ENCODE measurements around the gene KCNJ10.

Gene KCNJ10

GRCh38 chr1:160070243-160071163 is 543 bp upstream of the KCNJ10 start:
- Histone ChIP-seq H3K9ac (no peak overlapping the region), H3K4me3 (ENCODE audit: low read depth, low read length) (peak overlapping the region; percentile 74), H3K27me3 (ENCODE audit: control insufficient read depth, insufficient read depth, low read length) (no peaks in the 10 kb centered on the region), H2AFZ (peak overlapping the region; percentile 63), H3K4me1 (no peaks in the 10 kb centered on the region), H3K4me2 (ENCODE audit: low read length) (peak overlapping the region; percentile 82), H3K9me3 (ENCODE audit: control insufficient read depth, low read length) (no peaks in the 10 kb centered on the region), H3K36me3 (ENCODE audit: control insufficient read depth, insufficient read depth, low read length) (no peaks in the 10 kb centered on the region), H3K27ac (no peak overlapping the region), H3K79me2 (no peaks in the 10 kb centered on the region)
- TF ChIP-seq, protein P1, sequence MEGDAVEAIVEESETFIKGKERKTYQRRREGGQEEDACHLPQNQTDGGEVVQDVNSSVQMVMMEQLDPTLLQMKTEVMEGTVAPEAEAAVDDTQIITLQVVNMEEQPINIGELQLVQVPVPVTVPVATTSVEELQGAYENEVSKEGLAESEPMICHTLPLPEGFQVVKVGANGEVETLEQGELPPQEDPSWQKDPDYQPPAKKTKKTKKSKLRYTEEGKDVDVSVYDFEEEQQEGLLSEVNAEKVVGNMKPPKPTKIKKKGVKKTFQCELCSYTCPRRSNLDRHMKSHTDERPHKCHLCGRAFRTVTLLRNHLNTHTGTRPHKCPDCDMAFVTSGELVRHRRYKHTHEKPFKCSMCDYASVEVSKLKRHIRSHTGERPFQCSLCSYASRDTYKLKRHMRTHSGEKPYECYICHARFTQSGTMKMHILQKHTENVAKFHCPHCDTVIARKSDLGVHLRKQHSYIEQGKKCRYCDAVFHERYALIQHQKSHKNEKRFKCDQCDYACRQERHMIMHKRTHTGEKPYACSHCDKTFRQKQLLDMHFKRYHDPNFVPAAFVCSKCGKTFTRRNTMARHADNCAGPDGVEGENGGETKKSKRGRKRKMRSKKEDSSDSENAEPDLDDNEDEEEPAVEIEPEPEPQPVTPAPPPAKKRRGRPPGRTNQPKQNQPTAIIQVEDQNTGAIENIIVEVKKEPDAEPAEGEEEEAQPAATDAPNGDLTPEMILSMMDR (IDR thresholded peaks at IDR 0.05): no peak

GRCh38 chr1:160068225-160068624 is 1.7 kb downstream of the KCNJ10 start:
- H3K79me2 ChIP-seq: no peaks in the 10 kb centered on the region
- no peaks in the 10 kb centered on the region for H3K27me3 ChIP-seq (ENCODE audit: control insufficient read depth, insufficient read depth, low read length)
- H2AFZ ChIP-seq: no peak overlapping the region
- TF ChIP-seq, protein P1 (IDR thresholded peaks at IDR 0.05): no peak
- no peak overlapping the region for H3K27ac ChIP-seq
- H3K4me1 ChIP-seq: no peaks in the 10 kb centered on the region
- no peak overlapping the region for H3K4me3 ChIP-seq (ENCODE audit: low read depth, low read length)
- H3K36me3 ChIP-seq (ENCODE audit: control insufficient read depth, insufficient read depth, low read length): no peaks in the 10 kb centered on the region
- H3K9me3 ChIP-seq (ENCODE audit: control insufficient read depth, low read length): no peaks in the 10 kb centered on the region
- no peak overlapping the region for H3K9ac ChIP-seq
- no peak overlapping the region for H3K4me2 ChIP-seq (ENCODE audit: low read length)

DNA sequence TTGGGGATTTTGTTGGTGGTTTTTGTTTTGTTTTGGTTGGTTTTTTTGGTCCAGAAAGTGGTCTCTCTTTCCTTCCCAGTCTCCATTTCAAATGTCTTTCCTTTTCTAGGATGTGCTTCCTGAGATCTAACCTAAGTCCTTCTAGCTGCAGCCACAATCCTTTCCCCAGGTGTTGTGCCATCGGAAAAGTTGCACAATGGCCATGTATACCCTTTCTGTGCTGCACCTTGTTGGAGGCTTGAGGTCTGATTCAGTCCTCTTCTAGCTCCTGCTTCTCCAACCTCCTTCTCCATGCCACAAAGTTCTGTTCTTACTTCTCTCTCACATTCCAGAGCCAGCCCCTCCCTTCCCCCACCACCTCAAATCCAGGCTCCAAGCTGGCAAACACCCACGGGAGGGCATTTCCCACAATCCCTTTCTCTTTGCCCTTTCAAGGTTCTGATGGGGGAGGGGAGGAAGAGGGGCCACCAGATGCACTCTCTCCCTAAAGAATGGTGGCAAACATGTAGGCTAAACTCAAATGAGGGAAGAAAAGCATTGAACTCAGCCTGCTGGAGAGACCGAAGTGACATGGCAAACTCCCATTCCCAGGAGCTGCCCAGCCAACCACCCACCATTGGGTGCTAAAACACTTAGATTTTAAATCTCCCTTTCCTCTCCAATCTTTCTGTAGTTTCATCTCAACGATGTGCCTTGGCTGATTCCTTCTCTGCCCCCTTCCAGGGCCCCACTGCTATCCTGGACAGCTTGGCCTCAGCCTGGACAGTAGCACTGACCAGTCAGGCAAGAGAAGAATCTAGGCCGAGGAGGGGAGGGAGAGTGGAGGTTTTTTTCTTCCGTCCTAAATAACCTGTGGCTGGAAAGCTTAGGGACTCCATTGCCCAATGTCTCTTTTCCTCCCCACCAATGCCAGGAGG is 2.9 kb downstream of the KCNJ10 start:
- peak overlapping the region; percentile 8 for H2AFZ ChIP-seq
- no peak overlapping the region for H3K4me3 ChIP-seq (ENCODE audit: low read depth, low read length)
- H3K4me2 ChIP-seq (ENCODE audit: low read length): no peak overlapping the region
- H3K9ac ChIP-seq: no peak overlapping the region
- H3K4me1 ChIP-seq: no peaks in the 10 kb centered on the region
- H3K27ac ChIP-seq: no peak overlapping the region
- H3K27me3 ChIP-seq (ENCODE audit: control insufficient read depth, insufficient read depth, low read length): no peaks in the 10 kb centered on the region
- H3K79me2 ChIP-seq: no peaks in the 10 kb centered on the region
- no peaks in the 10 kb centered on the region for H3K9me3 ChIP-seq (ENCODE audit: control insufficient read depth, low read length)
- TF ChIP-seq, protein P1 (IDR thresholded peaks at IDR 0.05): no peak
- H3K36me3 ChIP-seq (ENCODE audit: control insufficient read depth, insufficient read depth, low read length): no peaks in the 10 kb centered on the region

DNA sequence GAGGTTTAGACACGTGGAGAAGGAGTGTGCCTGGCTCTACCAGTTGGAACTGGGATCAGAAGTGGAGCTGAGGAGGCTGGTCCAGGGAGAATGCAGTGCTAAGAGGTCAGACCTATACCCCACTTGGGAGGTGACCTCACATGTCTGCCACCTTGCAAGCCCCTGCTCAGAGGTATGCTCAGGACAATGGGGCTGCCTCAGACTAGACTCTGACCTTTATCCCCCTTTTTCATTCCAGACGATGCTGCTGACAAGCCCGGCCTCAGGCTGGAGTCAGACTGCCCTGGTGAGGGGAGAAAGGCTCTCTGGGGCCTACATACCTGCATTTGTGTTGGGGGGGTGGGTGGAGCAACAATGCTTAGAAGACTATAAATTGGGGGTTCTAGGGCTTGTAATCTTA is 5.2 kb downstream of the KCNJ10 start:
- no peaks in the 10 kb centered on the region for H3K36me3 ChIP-seq (ENCODE audit: control insufficient read depth, insufficient read depth, low read length)
- no peaks in the 10 kb centered on the region for H3K9me3 ChIP-seq (ENCODE audit: control insufficient read depth, low read length)
- no peaks in the 10 kb centered on the region for H3K79me2 ChIP-seq
- H3K27ac ChIP-seq: no peak overlapping the region
- H3K4me2 ChIP-seq (ENCODE audit: low read length): no peak overlapping the region
- no peaks in the 10 kb centered on the region for H3K4me1 ChIP-seq
- H3K9ac ChIP-seq: no peak overlapping the region
- H2AFZ ChIP-seq: no peak overlapping the region
- TF ChIP-seq, protein P1 (IDR thresholded peaks at IDR 0.05): no peak
- no peak overlapping the region for H3K4me3 ChIP-seq (ENCODE audit: low read depth, low read length)
- H3K27me3 ChIP-seq (ENCODE audit: control insufficient read depth, insufficient read depth, low read length): no peaks in the 10 kb centered on the region

All from parathyroid adenoma (tissue), 2 donors.